GM21381 (cell line): ENCODE data around the gene MED12L.

Experiments used
- ATAC-seq: cut with Tn5 transposase; IDR thresholded peaks from one replicate; pipeline ENCODE4 v1.9.1; 2021; ENCODE audit warnings: mild to moderate bottlenecking, moderate library complexity; ENCODE audit not compliant: unreplicated experiment

Gene MED12L

GRCh38 chr3:151174351-151174750 lies 88.9 kb downstream of the MED12L start:
- ATAC-seq = no peak

GRCh38 chr3:151175952-151176351 lies 90.5 kb downstream of the MED12L start:
- no peak for ATAC-seq

- no peak for ATAC-seq
Measured at GRCh38 chr3:151178208-151178845, 92.9 kb downstream of the MED12L start.

GRCh38 chr3:151182349-151183079 lies 97.0 kb downstream of the MED12L start:
- ATAC-seq = no peak

GRCh38 chr3:151183265-151183671 lies 97.8 kb downstream of the MED12L start:
- ATAC-seq = no peak

GRCh38 chr3:151191095-151191494 lies 105.6 kb downstream of the MED12L start:
- ATAC-seq = no peak

GRCh38 chr3:151192545-151192944 lies 107.1 kb downstream of the MED12L start:
- no peak for ATAC-seq

- no peak for ATAC-seq
Measured at GRCh38 chr3:151195826-151196225, 110.4 kb downstream of the MED12L start.

GRCh38 chr3:151196434-151196833 lies 111.0 kb downstream of the MED12L start:
- ATAC-seq = no peak

GRCh38 chr3:151197228-151197627 lies 111.8 kb downstream of the MED12L start:
- ATAC-seq = no peak

GRCh38 chr3:151197981-151198767 lies 112.7 kb downstream of the MED12L start:
- no peak for ATAC-seq

- no peak for ATAC-seq
Measured at GRCh38 chr3:151198849-151199248, 113.4 kb downstream of the MED12L start.

GRCh38 chr3:151199554-151200438 lies 114.3 kb downstream of the MED12L start:
- no peak for ATAC-seq

GRCh38 chr3:151200586-151200985 lies 115.1 kb downstream of the MED12L start:
- no peak for ATAC-seq

- no peak for ATAC-seq
Measured at GRCh38 chr3:151201051-151201730, 115.7 kb downstream of the MED12L start.

GRCh38 chr3:151203051-151203420 lies 117.6 kb downstream of the MED12L start, which contains the start of gene GPR171:
Gene GPR171, minus strand, starts transcription at chr3:151203216. Its CDS starts 3,830 bp downstream, at chr3:151199386.
- peak; percentile 86 for ATAC-seq

GRCh38 chr3:151204530-151205402 lies 119.3 kb downstream of the MED12L start:
- ATAC-seq = no peak

- ATAC-seq = no peak
Measured at GRCh38 chr3:151205482-151205881, 120.0 kb downstream of the MED12L start.

GRCh38 chr3:151206201-151206600 lies 120.7 kb downstream of the MED12L start:
- ATAC-seq = no peak
